Measurements from ENCODE around the gene LAMA3. TPM values are rescaled to one million over a fixed set of nuclear protein-coding genes. Genes with fewer than 3 reads are reported as not detected.
"Not testable (repeated sequence)": the region's sequence is repeated elsewhere in the genome, so short reads cannot be mapped to it uniquely, and the experiment has no call there.

The LAMA3 gene
- total RNA-seq, 2 donors from 2014 or later, result 0.19 TPM; not detected in 1

- Mint-ChIP-seq H3K27me3 (ENCODE audit: low read depth) (peaks cover 32% of the 10 kb centered on the region), H3K9me3 (no peaks in the 10 kb centered on the region), H3K4me3 (no peak overlapping the region), H3K4me1 (ENCODE audit: low read depth) (peaks cover 5% of the 10 kb centered on the region), H3K27ac (no peak overlapping the region), H3K36me3 (ENCODE audit: insufficient read depth in 2 of 2) (peaks cover 0 to 2% of the 10 kb centered on the region in 2 donors)
- ATAC-seq (replicated peaks in 1 of 2), result no peak
- DNase-seq, result no peak
These were observed 13.4 kb downstream of the LAMA3 start for GRCh38 chr18:23702606-23703005.

DNA sequence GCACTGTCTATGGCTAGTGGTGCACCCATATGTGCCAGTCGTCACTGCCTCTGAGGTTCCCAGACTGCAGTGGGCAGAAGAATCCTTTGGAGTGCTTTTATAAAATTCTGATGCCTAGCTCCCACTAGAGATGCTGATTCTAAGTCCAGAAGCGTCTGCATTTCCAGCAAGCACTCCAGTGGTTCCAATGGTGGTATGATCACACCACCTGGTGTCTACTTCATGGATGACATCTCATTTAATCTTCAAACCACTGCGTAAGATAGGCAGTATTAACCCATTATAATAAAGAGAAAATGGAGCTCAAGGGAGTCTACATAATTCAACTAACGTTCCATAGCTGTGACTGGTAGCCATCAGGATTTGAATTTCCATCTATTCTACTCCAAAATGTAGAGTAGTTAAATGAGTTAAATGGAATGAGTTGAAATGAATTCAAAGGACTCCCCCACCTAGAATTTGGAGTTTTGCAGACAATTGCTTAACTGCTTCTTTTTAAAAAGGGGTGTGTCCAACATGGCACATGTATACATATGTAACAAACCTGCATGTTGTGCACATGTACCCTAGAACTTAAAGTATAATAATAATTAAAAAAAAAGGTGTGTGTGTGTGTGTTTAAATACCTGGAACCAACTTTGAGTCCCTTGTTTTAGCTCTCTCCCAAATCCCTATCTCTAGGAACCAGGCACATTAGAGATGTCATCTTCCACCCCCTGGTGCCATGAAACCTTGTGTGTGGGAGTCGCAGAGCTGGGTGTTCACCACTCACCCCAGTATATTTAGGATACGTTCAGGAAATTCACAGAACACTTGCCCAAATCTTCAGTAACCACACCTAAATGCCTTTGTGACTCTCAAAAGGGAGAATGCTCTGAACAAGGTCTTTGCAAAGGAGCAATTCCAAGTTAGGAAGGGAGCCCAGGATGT, 14.1 kb downstream of the LAMA3 start:
- DNase-seq, result peak; percentile 8 to 22
- H3K4me3 Mint-ChIP-seq, result no peak overlapping the region
- H3K36me3 Mint-ChIP-seq (ENCODE audit: insufficient read depth in 2 of 2), result peaks cover 1 to 5% of the 10 kb centered on the region in 2 donors
- H3K9me3 Mint-ChIP-seq, result no peaks in the 10 kb centered on the region
- ATAC-seq (replicated peaks in 1 of 2), result peak; percentile 50 to 69
- H3K4me1 Mint-ChIP-seq (ENCODE audit: low read depth), result peaks cover 5% of the 10 kb centered on the region
- peaks cover 37% of the 10 kb centered on the region for H3K27me3 Mint-ChIP-seq (ENCODE audit: low read depth)
- H3K27ac Mint-ChIP-seq, result no peak overlapping the region

GRCh38 chr18:23703987-23704384, 14.7 kb downstream of the LAMA3 start:
- H3K27me3 Mint-ChIP-seq (ENCODE audit: low read depth), result peaks cover 37% of the 10 kb centered on the region

DNA sequence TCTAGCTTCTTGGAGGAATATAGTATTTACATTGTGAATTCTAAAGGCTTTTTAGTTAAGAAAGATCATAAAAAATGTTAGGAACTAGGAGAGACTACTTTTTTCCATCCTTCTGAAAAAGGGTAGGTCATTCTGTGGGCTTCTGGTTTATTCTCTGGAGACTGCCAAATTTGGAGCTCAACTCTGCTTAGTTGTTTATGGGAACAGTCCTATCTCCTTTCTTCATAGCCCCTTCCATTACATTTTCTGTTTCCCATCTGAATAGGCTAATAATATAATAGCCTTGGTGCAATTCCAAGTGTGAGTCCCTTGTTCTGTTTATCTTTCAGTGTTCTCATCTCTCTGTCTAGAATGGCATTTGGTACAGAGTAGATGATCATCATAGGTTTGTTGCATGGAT, 15.6 kb downstream of the LAMA3 start:
- no peak for ATAC-seq (replicated peaks in 1 of 2)
- H3K9me3 Mint-ChIP-seq, result peaks cover 0 to 2% of the 10 kb centered on the region in 2 donors
- peaks cover 42% of the 10 kb centered on the region for H3K27me3 Mint-ChIP-seq (ENCODE audit: low read depth)
- H3K4me3 Mint-ChIP-seq, result no peak overlapping the region
- DNase-seq, result no peak
- peaks cover 1 to 5% of the 10 kb centered on the region in 2 donors for H3K36me3 Mint-ChIP-seq (ENCODE audit: insufficient read depth in 2 of 2)
- H3K27ac Mint-ChIP-seq, result no peak overlapping the region
- no peaks in the 10 kb centered on the region for H3K4me1 Mint-ChIP-seq (ENCODE audit: low read depth)

More at GRCh38 chr18:23703987-23704384, 14.7 kb downstream of the LAMA3 start:
- peaks cover 1 to 5% of the 10 kb centered on the region in 2 donors for H3K36me3 Mint-ChIP-seq (ENCODE audit: insufficient read depth in 2 of 2)
- no peaks in the 10 kb centered on the region for H3K9me3 Mint-ChIP-seq
- peaks cover under 1% of the 10 kb centered on the region for H3K4me1 Mint-ChIP-seq (ENCODE audit: low read depth)
- no peak overlapping the region for H3K27ac Mint-ChIP-seq
- DNase-seq, result no peak
- ATAC-seq (replicated peaks in 1 of 2), result no peak
- no peak overlapping the region for H3K4me3 Mint-ChIP-seq

DNA sequence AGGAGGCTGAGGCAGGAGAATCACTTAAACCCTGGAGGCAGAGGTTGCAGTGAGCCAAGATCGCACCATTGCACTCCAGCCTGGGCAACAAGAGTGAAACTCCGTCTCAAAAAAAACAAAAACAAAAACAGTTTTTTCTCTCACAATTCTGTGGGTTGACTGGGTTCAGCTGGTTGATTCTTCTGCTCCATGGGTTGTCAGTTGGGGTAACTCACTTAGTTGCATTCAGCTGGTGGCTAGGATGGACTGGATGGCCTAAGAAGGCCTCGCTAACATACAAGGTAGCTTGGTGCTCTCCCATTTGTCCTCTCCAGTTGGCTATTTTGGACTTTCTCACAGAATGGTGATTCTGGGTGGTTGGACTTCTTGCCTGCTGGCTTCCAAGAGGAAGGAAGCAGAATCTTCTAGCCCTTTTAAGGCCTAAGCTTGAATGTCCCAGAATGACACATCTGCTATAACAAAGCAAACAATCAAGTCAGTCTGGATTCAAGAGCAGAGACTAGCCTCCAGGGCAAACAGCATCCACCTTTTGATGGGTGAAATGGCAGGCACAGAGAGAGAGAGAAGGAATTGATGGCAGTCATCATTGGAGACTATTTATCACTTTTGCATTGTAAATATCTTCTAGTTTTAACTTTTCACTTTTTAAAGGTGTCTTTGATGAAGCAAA, 17.9 kb downstream of the LAMA3 start:
- Mint-ChIP-seq H3K4me3 (no peak overlapping the region), H3K9me3 (peaks cover 0 to 3% of the 10 kb centered on the region in 2 donors), H3K36me3 (ENCODE audit: insufficient read depth in 2 of 2) (peaks cover 1 to 5% of the 10 kb centered on the region in 2 donors), H3K4me1 (ENCODE audit: low read depth) (peaks cover 3% of the 10 kb centered on the region), H3K27ac (no peak overlapping the region), H3K27me3 (ENCODE audit: low read depth) (peaks cover 36% of the 10 kb centered on the region)
- ATAC-seq (replicated peaks in 1 of 2) (no peak), DNase-seq (no peak)

GRCh38 chr18:23710068-23710527, 20.8 kb downstream of the LAMA3 start:
- Mint-ChIP-seq H3K4me3 (no peak overlapping the region), H3K27me3 (ENCODE audit: low read depth) (peaks cover 16% of the 10 kb centered on the region), H3K4me1 (ENCODE audit: low read depth) (peaks cover 15% of the 10 kb centered on the region), H3K36me3 (ENCODE audit: insufficient read depth in 2 of 2) (peaks cover 1 to 5% of the 10 kb centered on the region in 2 donors), H3K9me3 (peaks cover 0 to 3% of the 10 kb centered on the region in 2 donors), H3K27ac (no peak overlapping the region)
- no peak for DNase-seq
- ATAC-seq (replicated peaks in 1 of 2), result no peak

GRCh38 chr18:23710946-23711345, 21.7 kb downstream of the LAMA3 start:
- ATAC-seq (replicated peaks in 1 of 2) (no peak), DNase-seq (no peak)
- no peak overlapping the region for H3K4me3 Mint-ChIP-seq
- peaks cover 15% of the 10 kb centered on the region for H3K4me1 Mint-ChIP-seq (ENCODE audit: low read depth)
- H3K36me3 Mint-ChIP-seq (ENCODE audit: insufficient read depth in 2 of 2), result peaks cover 1 to 5% of the 10 kb centered on the region in 2 donors
- peaks cover 0 to 3% of the 10 kb centered on the region in 2 donors for H3K9me3 Mint-ChIP-seq
- no peak overlapping the region for H3K27ac Mint-ChIP-seq
- peaks cover 12% of the 10 kb centered on the region for H3K27me3 Mint-ChIP-seq (ENCODE audit: low read depth)

GRCh38 chr18:23711426-23711825, 22.2 kb downstream of the LAMA3 start:
- H3K4me3 Mint-ChIP-seq, result no peak overlapping the region
- ATAC-seq (replicated peaks in 1 of 2), result no peak
- H3K27me3 Mint-ChIP-seq (ENCODE audit: low read depth), result peaks cover 12% of the 10 kb centered on the region
- peaks cover 1 to 5% of the 10 kb centered on the region in 2 donors for H3K36me3 Mint-ChIP-seq (ENCODE audit: insufficient read depth in 2 of 2)
- peaks cover 0 to 3% of the 10 kb centered on the region in 2 donors for H3K9me3 Mint-ChIP-seq
- no peak for DNase-seq
- peaks cover 15% of the 10 kb centered on the region for H3K4me1 Mint-ChIP-seq (ENCODE audit: low read depth)
- no peak overlapping the region for H3K27ac Mint-ChIP-seq

GRCh38 chr18:23712445-23712844, 23.2 kb downstream of the LAMA3 start:
- DNase-seq, result peak in 1 of 2 donors; percentile 19
- Mint-ChIP-seq H3K4me3 (no peak overlapping the region), H3K36me3 (ENCODE audit: insufficient read depth in 2 of 2) (peaks cover 1 to 3% of the 10 kb centered on the region in 2 donors)

DNA sequence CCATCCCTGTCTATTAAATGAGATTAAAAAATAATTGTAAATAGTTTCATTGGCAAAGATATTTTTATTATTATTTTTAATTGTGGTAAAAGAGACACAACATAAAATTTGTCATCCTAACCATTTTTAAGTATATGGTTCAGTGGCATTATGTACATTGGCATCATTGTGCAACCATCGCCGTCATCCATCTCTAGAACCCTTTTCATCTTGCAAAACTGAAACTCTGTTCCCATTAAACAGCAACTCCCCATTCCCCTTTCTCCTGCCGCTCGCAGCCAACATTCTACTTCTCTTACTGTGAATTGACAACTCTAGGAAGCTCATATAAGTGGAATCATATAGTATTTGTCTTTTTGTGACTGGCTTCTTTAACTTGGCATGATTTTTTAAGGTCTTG, 25.3 kb downstream of the LAMA3 start:
- Mint-ChIP-seq H3K27me3 (ENCODE audit: low read depth) (peaks cover 4% of the 10 kb centered on the region), H3K9me3 (peaks cover 0 to 3% of the 10 kb centered on the region in 2 donors), H3K36me3 (ENCODE audit: insufficient read depth in 2 of 2) (no peaks in the 10 kb centered on the region), H3K4me1 (ENCODE audit: low read depth) (peaks cover 15% of the 10 kb centered on the region), H3K4me3 (no peak overlapping the region), H3K27ac (no peak overlapping the region)
- no peak for DNase-seq
- no peak for ATAC-seq (replicated peaks in 1 of 2)

More at GRCh38 chr18:23712445-23712844, 23.2 kb downstream of the LAMA3 start:
- peaks cover 12% of the 10 kb centered on the region for H3K27me3 Mint-ChIP-seq (ENCODE audit: low read depth)
- H3K4me1 Mint-ChIP-seq (ENCODE audit: low read depth), result peaks cover 15% of the 10 kb centered on the region
- H3K27ac Mint-ChIP-seq, result no peak overlapping the region
- H3K9me3 Mint-ChIP-seq, result peaks cover 0 to 3% of the 10 kb centered on the region in 2 donors
- ATAC-seq (replicated peaks in 1 of 2), result peak; percentile 67 to 77

DNA sequence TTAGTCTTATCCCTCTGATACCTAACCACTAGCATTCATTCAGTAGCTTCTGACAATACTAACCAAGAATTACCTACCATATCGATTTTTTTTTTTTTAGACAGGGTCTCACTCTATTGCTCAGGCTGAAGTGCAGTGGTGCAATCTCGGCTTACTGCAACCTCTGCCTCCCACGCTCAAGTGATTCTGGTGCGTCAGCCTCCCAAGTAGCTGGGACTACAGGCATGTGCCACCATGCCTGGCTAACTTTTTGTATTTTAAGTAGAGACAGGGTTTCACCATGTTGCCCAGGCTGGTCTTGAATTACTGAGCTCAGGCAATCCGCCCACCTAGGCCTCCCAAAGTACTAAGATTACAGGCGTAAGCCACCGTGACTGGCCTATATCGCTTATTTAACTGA, 26.8 kb downstream of the LAMA3 start:
- H3K36me3 Mint-ChIP-seq (ENCODE audit: insufficient read depth in 2 of 2); H3K27me3 Mint-ChIP-seq (ENCODE audit: low read depth); ATAC-seq (replicated peaks in 1 of 2); DNase-seq; H3K9me3 Mint-ChIP-seq; H3K27ac Mint-ChIP-seq; H3K4me3 Mint-ChIP-seq: not testable (repeated sequence)
- peaks cover 15% of the 10 kb centered on the region for H3K4me1 Mint-ChIP-seq (ENCODE audit: low read depth)

- Mint-ChIP-seq H3K4me3 (no peak overlapping the region), H3K36me3 (ENCODE audit: insufficient read depth in 2 of 2) (no peaks in the 10 kb centered on the region), H3K9me3 (no peaks in the 10 kb centered on the region), H3K27ac (no peak overlapping the region), H3K27me3 (ENCODE audit: low read depth) (peaks cover under 1% of the 10 kb centered on the region), H3K4me1 (ENCODE audit: low read depth) (peaks cover 15% of the 10 kb centered on the region)
- DNase-seq (no peak), ATAC-seq (replicated peaks in 1 of 2) (no peak)
These were observed 27.3 kb downstream of the LAMA3 start for GRCh38 chr18:23716516-23716915.

DNA sequence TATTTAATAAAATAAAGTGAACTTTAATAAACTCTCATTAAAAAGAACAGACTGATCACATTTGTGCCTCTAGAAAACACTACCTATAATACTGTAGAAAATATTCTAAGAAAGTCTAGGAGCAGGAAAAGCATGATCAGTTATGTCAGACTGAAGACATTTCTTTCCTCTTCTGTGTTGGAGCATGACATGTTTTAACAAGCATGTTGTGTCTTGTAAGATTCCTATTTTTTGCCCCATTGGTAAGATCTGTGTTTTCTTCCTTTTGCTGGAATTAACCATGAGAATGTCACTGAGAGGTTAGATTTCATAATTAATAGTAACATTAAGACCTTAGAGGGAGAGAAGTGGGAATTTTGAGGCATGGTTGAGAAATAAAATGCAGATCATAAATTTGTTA, 27.7 kb downstream of the LAMA3 start:
- no peaks in the 10 kb centered on the region for H3K36me3 Mint-ChIP-seq (ENCODE audit: insufficient read depth in 2 of 2)
- ATAC-seq (replicated peaks in 1 of 2), result no peak
- H3K4me1 Mint-ChIP-seq (ENCODE audit: low read depth), result peaks cover 14% of the 10 kb centered on the region
- DNase-seq, result no peak
- no peak overlapping the region for H3K27ac Mint-ChIP-seq
- peaks cover 5% of the 10 kb centered on the region for H3K27me3 Mint-ChIP-seq (ENCODE audit: low read depth)
- no peaks in the 10 kb centered on the region for H3K9me3 Mint-ChIP-seq
- no peak overlapping the region for H3K4me3 Mint-ChIP-seq

Measured in activated T-cell treated with anti-CD3 and anti-CD28 coated beads, Interleukin-2, amount 50 U/mL, for 72 hours (primary cell).